Hair follicle dermal papilla cell (primary cell): ENCODE results near the gene SERP2. TPM values are rescaled to one million over a fixed set of nuclear protein-coding genes. Genes with fewer than 3 reads are reported as not detected.

ENCODE experiments used
- total RNA-seq: library from RNA; depleted of rRNA; stranded (reverse); fragments of >200 nt; gene quantifications from 2 replicates; pipeline ENCODE4 v1.2.3, GENCODE V29; 2012

SERP2 gene
- total RNA-seq = 4.1 TPM in 2 replicates

DNA sequence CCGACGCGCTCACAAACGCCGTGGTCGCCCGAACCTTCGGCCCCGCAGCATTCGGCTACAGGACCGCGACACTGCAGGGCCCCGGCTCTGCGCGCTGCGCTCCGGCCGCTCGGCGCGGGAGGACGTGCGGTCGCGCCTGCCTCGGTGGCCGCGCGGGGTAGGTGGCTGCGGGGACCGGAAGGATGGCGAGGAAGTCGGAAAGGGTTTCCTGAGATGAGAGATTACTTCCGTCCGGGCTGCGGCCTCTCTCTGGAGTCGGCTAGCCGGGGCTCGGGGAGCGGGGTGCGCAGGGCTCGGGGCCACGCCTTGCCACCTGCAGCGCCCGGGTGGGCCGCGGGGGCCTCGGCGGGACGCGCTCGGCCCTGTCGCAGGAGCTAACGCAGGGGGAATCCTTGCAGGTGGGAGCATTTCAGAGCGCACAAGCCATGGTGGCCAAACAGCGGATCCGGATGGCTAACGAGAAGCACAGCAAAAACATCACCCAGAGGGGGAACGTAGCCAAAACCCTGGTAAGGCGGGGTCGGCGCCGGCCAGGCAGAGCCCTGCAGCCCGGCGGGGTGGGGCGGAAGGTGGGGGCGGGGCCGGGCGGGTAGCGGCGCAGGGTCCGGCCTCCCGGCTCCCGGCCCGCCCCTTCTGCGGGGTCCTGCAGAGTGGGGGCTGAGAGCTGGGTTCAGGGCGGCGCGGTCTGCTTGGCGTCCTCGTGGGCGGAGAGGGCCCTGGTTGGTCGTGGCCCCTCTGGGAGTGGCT is at the start of gene SERP2:
TSS of gene SERP2 (plus strand) at position 224 of the 747 bp plus-strand sequence. CDS start at position 426, 202 bp downstream.

Other genes with a start within 250 kb of the SERP2 start
- 96.1 and 97.5 TPM in 2 replicates for gene TSC22D1, start 202.5 kb downstream of the SERP2 start, total RNA-seq